Embryonic facial prominence (tissue), 1 donor: Measurements from ENCODE around the gene FBXL17.
"Not testable (repeated sequence)": the region's sequence is repeated elsewhere in the genome, so short reads cannot be mapped to it uniquely, and the experiment has no call there.

Experiments used
- DNase-seq: peaks from one replicate; pipeline ENCODE4 v3.0.0-alpha.2; 2016; ENCODE audit errors: extremely low spot score

The FBXL17 gene

GRCh38 chr5:108311682-108312081, 70.2 kb downstream of the FBXL17 start:
- DNase-seq: no peak

- no peak for DNase-seq
Measured at GRCh38 chr5:108303611-108304010, 78.3 kb downstream of the FBXL17 start.

- DNase-seq: no peak
Measured at GRCh38 chr5:108303086-108303485, 78.8 kb downstream of the FBXL17 start.

- DNase-seq: no peak
Measured at GRCh38 chr5:108297042-108297601, 84.8 kb downstream of the FBXL17 start.

- no peak for DNase-seq
Measured at GRCh38 chr5:108295578-108296368, 86.1 kb downstream of the FBXL17 start.

GRCh38 chr5:108280960-108281569, 100.8 kb downstream of the FBXL17 start:
- DNase-seq: no peak

- DNase-seq: no peak
Measured at GRCh38 chr5:108280248-108280647, 101.7 kb downstream of the FBXL17 start.

- no peak for DNase-seq
Measured at GRCh38 chr5:108278285-108279240, 103.3 kb downstream of the FBXL17 start.

- no peak for DNase-seq
Measured at GRCh38 chr5:108276187-108277050, 105.5 kb downstream of the FBXL17 start.

GRCh38 chr5:108274080-108274479, 107.8 kb downstream of the FBXL17 start:
- not testable (repeated sequence) for DNase-seq

GRCh38 chr5:108271127-108271526, 110.8 kb downstream of the FBXL17 start:
- DNase-seq: no peak

GRCh38 chr5:108266242-108266641, 115.7 kb downstream of the FBXL17 start:
- no peak for DNase-seq

- no peak for DNase-seq
Measured at GRCh38 chr5:108264533-108264932, 117.4 kb downstream of the FBXL17 start.

- no peak for DNase-seq
Measured at GRCh38 chr5:108263338-108263737, 118.6 kb downstream of the FBXL17 start.

GRCh38 chr5:108260858-108261170, 121.1 kb downstream of the FBXL17 start:
- no peak for DNase-seq

- peak; percentile 56 for DNase-seq
Measured at GRCh38 chr5:108260117-108260857, 121.6 kb downstream of the FBXL17 start.

GRCh38 chr5:108259306-108259705, 122.6 kb downstream of the FBXL17 start:
- DNase-seq: no peak

- no peak for DNase-seq
Measured at GRCh38 chr5:108257996-108258395, 123.9 kb downstream of the FBXL17 start.

GRCh38 chr5:108255468-108255867, 126.4 kb downstream of the FBXL17 start:
- DNase-seq: no peak

GRCh38 chr5:108251350-108251749, 130.5 kb downstream of the FBXL17 start:
- no peak for DNase-seq
